Right renal cortex interstitium (tissue), 3 donors: ENCODE measurements around the gene GRB10. TPM values are rescaled to one million over a fixed set of nuclear protein-coding genes. Genes with fewer than 3 reads are reported as not detected.

Experiments used
- DNase-seq, 3 donors: peaks; one replicate each; pipeline ENCODE4 v3.0.0-alpha.2; 2013; ENCODE audit warnings: low read depth in 3 of 3, low spot score in 2 of 3
- polyA plus RNA-seq, 3 donors: library from polyadenylated mRNA; unstranded; fragments of 120-200 nt; gene quantifications; one replicate each; pipeline ENCODE4 v1.2.1, GENCODE V29; 2013; ENCODE audit not compliant: insufficient read length in 3 of 3

The GRB10 gene
- polyA plus RNA-seq, 3 donors: 25.4 to 33.5 (median 29.4) TPM

GRCh38 chr7:50723888-50724287 is 58.8 kb downstream of the GRB10 start:
- DNase-seq: no peak

GRCh38 chr7:50723173-50723572 is 59.5 kb downstream of the GRB10 start:
- no peak for DNase-seq

- DNase-seq: no peak
Measured at GRCh38 chr7:50721661-50722259, 60.9 kb downstream of the GRB10 start.

GRCh38 chr7:50721160-50721559 is 61.5 kb downstream of the GRB10 start:
- DNase-seq: no peak

- DNase-seq: no peak
Measured at GRCh38 chr7:50720295-50720694, 62.4 kb downstream of the GRB10 start.

GRCh38 chr7:50718876-50719275 is 63.8 kb downstream of the GRB10 start:
- DNase-seq: no peak

GRCh38 chr7:50718311-50718710 is 64.4 kb downstream of the GRB10 start:
- DNase-seq: no peak

GRCh38 chr7:50717181-50717580 is 65.5 kb downstream of the GRB10 start:
- DNase-seq: no peak

- no peak for DNase-seq
Measured at GRCh38 chr7:50714857-50715256, 67.8 kb downstream of the GRB10 start.

- DNase-seq: no peak
Measured at GRCh38 chr7:50713123-50713965, 69.4 kb downstream of the GRB10 start.

- DNase-seq: no peak
Measured at GRCh38 chr7:50712252-50713122, 70.2 kb downstream of the GRB10 start.

- DNase-seq: no peak
Measured at GRCh38 chr7:50711271-50712175, 71.2 kb downstream of the GRB10 start.

- no peak for DNase-seq
Measured at GRCh38 chr7:50710441-50711154, 72.1 kb downstream of the GRB10 start.

GRCh38 chr7:50709151-50709550 is 73.5 kb downstream of the GRB10 start:
- no peak for DNase-seq

- DNase-seq: no peak
Measured at GRCh38 chr7:50707236-50708006, 75.3 kb downstream of the GRB10 start.

GRCh38 chr7:50706469-50706937 is 76.2 kb downstream of the GRB10 start:
- no peak for DNase-seq

- no peak for DNase-seq
Measured at GRCh38 chr7:50704844-50705243, 77.9 kb downstream of the GRB10 start.

GRCh38 chr7:50703654-50704053 is 79.0 kb downstream of the GRB10 start:
- no peak for DNase-seq

- DNase-seq: no peak
Measured at GRCh38 chr7:50699143-50699542, 83.6 kb downstream of the GRB10 start.
